ENCODE results near the gene DHODH.
A peak's percentile ranks its signal among the peaks of the same experiment; 100 is the strongest.
"Not testable (repeated sequence)": the region's sequence is repeated elsewhere in the genome, so short reads cannot be mapped to it uniquely, and the experiment has no call there.

The DHODH gene

GRCh38 chr16:72008424-72009216 is at the start of gene DHODH:
TSS of gene DHODH (plus strand) at chr16:72008744. CDS start at chr16:72008765, 21 bp downstream.
- DNase-seq = peak; percentile 81 to 93

GRCh38 chr16:71961066-71962039 is 47.2 kb upstream of the DHODH start:
- peak; percentile 36 to 51 for DNase-seq

GRCh38 chr16:71963125-71963875 is 45.2 kb upstream of the DHODH start:
- DNase-seq = no peak

- DNase-seq = no peak
Measured at GRCh38 chr16:71965223-71965622, 43.3 kb upstream of the DHODH start.

- no peak for DNase-seq
Measured at GRCh38 chr16:71966932-71967331, 41.6 kb upstream of the DHODH start.

GRCh38 chr16:71969353-71969752 is 39.2 kb upstream of the DHODH start:
- no peak for DNase-seq

GRCh38 chr16:71971571-71971970 is 37.0 kb upstream of the DHODH start:
- DNase-seq = no peak

- DNase-seq = no peak
Measured at GRCh38 chr16:71972356-71972755, 36.2 kb upstream of the DHODH start.

GRCh38 chr16:71973001-71973400 is 35.5 kb upstream of the DHODH start:
- no peak for DNase-seq

- DNase-seq = no peak
Measured at GRCh38 chr16:71974068-71974818, 34.3 kb upstream of the DHODH start.

- DNase-seq = no peak
Measured at GRCh38 chr16:71985262-71985974, 23.1 kb upstream of the DHODH start.

GRCh38 chr16:71986131-71986530 is 22.4 kb upstream of the DHODH start:
- no peak for DNase-seq

- DNase-seq = no peak
Measured at GRCh38 chr16:71995038-71995437, 13.5 kb upstream of the DHODH start.

GRCh38 chr16:71997578-71997977 is 11.0 kb upstream of the DHODH start:
- not testable (repeated sequence) for DNase-seq

- no peak for DNase-seq
Measured at GRCh38 chr16:72001180-72001874, 7.2 kb upstream of the DHODH start.

- no peak for DNase-seq
Measured at GRCh38 chr16:72002619-72003018, 5.9 kb upstream of the DHODH start.

GRCh38 chr16:72008065-72008423 is 500 bp upstream of the DHODH start:
- DNase-seq = not testable (repeated sequence)

- DNase-seq = no peak
Measured at GRCh38 chr16:72009779-72010178, 1.2 kb downstream of the DHODH start.

GRCh38 chr16:72012607-72013006 is 4.1 kb downstream of the DHODH start:
- no peak for DNase-seq

GRCh38 chr16:72013389-72013788 is 4.8 kb downstream of the DHODH start:
- no peak for DNase-seq

Measured in NCI-H187 (cell line).